Loucy (cell line): ENCODE data around the gene CDK6.

Experiments used
- EZH2phosphoT487 ChIP-seq: fragments of 200-600 bp; IDR thresholded peaks from 2 replicates; pipeline ENCODE4 v1.6.1; 2018; ENCODE audit warnings: antibody characterized with exemption, mild to moderate bottlenecking, moderate library complexity, borderline replicate concordance
- TF ChIP-seq, protein P1 (sequence below): fragments of 200-600 bp; sonication (generic); conservative IDR thresholded peaks from 2 replicates; pipeline ENCODE4 v1.5.1; 2014; ENCODE audit warnings: mild to moderate bottlenecking, antibody characterized with exemption, low read length

- TF ChIP-seq, protein P1, sequence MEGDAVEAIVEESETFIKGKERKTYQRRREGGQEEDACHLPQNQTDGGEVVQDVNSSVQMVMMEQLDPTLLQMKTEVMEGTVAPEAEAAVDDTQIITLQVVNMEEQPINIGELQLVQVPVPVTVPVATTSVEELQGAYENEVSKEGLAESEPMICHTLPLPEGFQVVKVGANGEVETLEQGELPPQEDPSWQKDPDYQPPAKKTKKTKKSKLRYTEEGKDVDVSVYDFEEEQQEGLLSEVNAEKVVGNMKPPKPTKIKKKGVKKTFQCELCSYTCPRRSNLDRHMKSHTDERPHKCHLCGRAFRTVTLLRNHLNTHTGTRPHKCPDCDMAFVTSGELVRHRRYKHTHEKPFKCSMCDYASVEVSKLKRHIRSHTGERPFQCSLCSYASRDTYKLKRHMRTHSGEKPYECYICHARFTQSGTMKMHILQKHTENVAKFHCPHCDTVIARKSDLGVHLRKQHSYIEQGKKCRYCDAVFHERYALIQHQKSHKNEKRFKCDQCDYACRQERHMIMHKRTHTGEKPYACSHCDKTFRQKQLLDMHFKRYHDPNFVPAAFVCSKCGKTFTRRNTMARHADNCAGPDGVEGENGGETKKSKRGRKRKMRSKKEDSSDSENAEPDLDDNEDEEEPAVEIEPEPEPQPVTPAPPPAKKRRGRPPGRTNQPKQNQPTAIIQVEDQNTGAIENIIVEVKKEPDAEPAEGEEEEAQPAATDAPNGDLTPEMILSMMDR = no peak
- no peak for TF ChIP-seq EZH2phosphoT487
Measured at GRCh38 chr7:92648067-92648466, 188.3 kb downstream of the CDK6 start.
